ENCODE results near the gene PCID2. TPM values are rescaled to one million over a fixed set of nuclear protein-coding genes. Genes with fewer than 3 reads are reported as not detected.

PCID2 gene
- total RNA-seq, 1 donor from 2014 or later: 41.5 TPM

- no peak overlapping the region for H3K4me3 ChIP-seq
- no peak overlapping the region for H3K27ac ChIP-seq
- no peaks in the 10 kb centered on the region for H3K9me3 ChIP-seq
- DNase-seq (no peak), ATAC-seq (no peak)
- H3K4me1 ChIP-seq: peaks cover 16% of the 10 kb centered on the region
- H3K27me3 ChIP-seq: no peaks in the 10 kb centered on the region
- TF ChIP-seq CTCF (IDR thresholded peaks at IDR 0.05): no peak
- peaks cover 79% of the 10 kb centered on the region for H3K36me3 ChIP-seq
- intact Hi-C loops (cut with DNase I): no loop called here
Measured at GRCh38 chr13:113224486-113224885, 16.0 kb upstream of the PCID2 start.

- no peaks in the 10 kb centered on the region for H3K9me3 ChIP-seq
- intact Hi-C loops (cut with DNase I): no loop called here
- H3K36me3 ChIP-seq: peaks cover 69% of the 10 kb centered on the region
- TF ChIP-seq CTCF (IDR thresholded peaks at IDR 0.05): no peak
- peaks cover 16% of the 10 kb centered on the region for H3K4me1 ChIP-seq
- H3K27ac ChIP-seq: no peak overlapping the region
- DNase-seq: no peak
- ATAC-seq: no peak
- no peak overlapping the region for H3K4me3 ChIP-seq
- H3K27me3 ChIP-seq: no peaks in the 10 kb centered on the region
Measured at GRCh38 chr13:113223070-113223469, 14.6 kb upstream of the PCID2 start.

- Histone ChIP-seq H3K4me3 (no peak overlapping the region), H3K4me1 (peaks cover 19% of the 10 kb centered on the region), H3K36me3 (peaks cover 48% of the 10 kb centered on the region), H3K27ac (no peak overlapping the region), H3K27me3 (no peaks in the 10 kb centered on the region), H3K9me3 (no peaks in the 10 kb centered on the region)
- intact Hi-C loops (cut with DNase I): no loop called here
- peak; percentile 11 for TF ChIP-seq CTCF (IDR thresholded peaks at IDR 0.05)
- DNase-seq: no peak
- peak; percentile 13 for ATAC-seq
Measured at GRCh38 chr13:113220877-113221276, 12.4 kb upstream of the PCID2 start.

- no peaks in the 10 kb centered on the region for H3K27me3 ChIP-seq
- peaks cover 19% of the 10 kb centered on the region for H3K4me1 ChIP-seq
- intact Hi-C loops (cut with DNase I): no loop called here
- no peak overlapping the region for H3K4me3 ChIP-seq
- peaks cover 41% of the 10 kb centered on the region for H3K36me3 ChIP-seq
- DNase-seq (peak; percentile 73), ATAC-seq (peak; percentile 58)
- H3K9me3 ChIP-seq: no peaks in the 10 kb centered on the region
- H3K27ac ChIP-seq: no peak overlapping the region
- TF ChIP-seq CTCF (IDR thresholded peaks at IDR 0.05): no peak
Measured at GRCh38 chr13:113220141-113220598, 11.7 kb upstream of the PCID2 start.

GRCh38 chr13:113219256-113219940 is 10.9 kb upstream of the PCID2 start:
- no peak for TF ChIP-seq CTCF (IDR thresholded peaks at IDR 0.05)
- ATAC-seq (no peak), DNase-seq (no peak)
- Histone ChIP-seq H3K4me1 (peaks cover 23% of the 10 kb centered on the region), H3K4me3 (no peak overlapping the region), H3K36me3 (peaks cover 33% of the 10 kb centered on the region), H3K27me3 (no peaks in the 10 kb centered on the region), H3K9me3 (no peaks in the 10 kb centered on the region), H3K27ac (no peak overlapping the region)
- intact Hi-C loops (cut with DNase I): no loop called here

All from upper lobe of right lung (tissue), 1 donor.